Glutamatergic neuron (in vitro differentiated cells): Measurements from ENCODE around the gene DCTN3. TPM values are rescaled to one million over a fixed set of nuclear protein-coding genes. Genes with fewer than 3 reads are reported as not detected.

ENCODE experiments used
- DNase-seq: peaks from one replicate; pipeline ENCODE4 v3.0.0; 2022
- H3K27ac Mint-ChIP-seq: one replicate; pipeline ENCODE4 v1.8.0; 2020; ENCODE audit warnings: mild to moderate bottlenecking, mixed read lengths, inconsistent platforms; ENCODE audit not compliant: unreplicated experiment
- H3K27me3 Mint-ChIP-seq: one replicate; pipeline ENCODE4 v1.8.0; 2020; ENCODE audit warnings: mild to moderate bottlenecking, moderate library complexity, mixed read lengths, inconsistent platforms; ENCODE audit not compliant: unreplicated experiment
- H3K36me3 Mint-ChIP-seq: one replicate; pipeline ENCODE4 v1.8.0; 2020; ENCODE audit warnings: mild to moderate bottlenecking, mixed read lengths, inconsistent platforms; ENCODE audit not compliant: unreplicated experiment
- H3K4me1 Mint-ChIP-seq: one replicate; pipeline ENCODE4 v1.8.0; 2020; ENCODE audit warnings: mild to moderate bottlenecking, low read depth, mixed read lengths, inconsistent platforms; ENCODE audit not compliant: unreplicated experiment
- H3K4me3 Mint-ChIP-seq: one replicate; pipeline ENCODE4 v1.8.0; 2020; ENCODE audit warnings: mild to moderate bottlenecking, mixed read lengths, inconsistent platforms; ENCODE audit not compliant: unreplicated experiment
- H3K9me3 Mint-ChIP-seq: one replicate; pipeline ENCODE4 v1.8.0; 2020; ENCODE audit warnings: mild to moderate bottlenecking, moderate library complexity, mixed read lengths, inconsistent platforms; ENCODE audit not compliant: unreplicated experiment
- total RNA-seq: library from RNA; stranded (reverse); fragmentation: NEBNext Ultra II Directional; extraction: Animal tissue kit (Norgen Biotek cat#: 25700); gene quantifications from one replicate; pipeline ENCODE4 v1.2.1, GENCODE V29; 2021; ENCODE audit not compliant: unreplicated experiment
- TF ChIP-seq, protein P1 (sequence below): fragments of 200-600 bp; sonication (generic); IDR thresholded peaks from one replicate; pipeline ENCODE4 v1.5.0; 2021; ENCODE audit not compliant: partially characterized antibody, unreplicated experiment

The DCTN3 gene
- total RNA-seq, 1 donor from 2014 or later, result 119 TPM

GRCh38 chr9:34587271-34587670 lies 33.0 kb downstream of the DCTN3 start:
- Mint-ChIP-seq H3K27ac (no peak overlapping the region), H3K4me1 (peaks cover 46% of the 10 kb centered on the region), H3K9me3 (peaks cover 25% of the 10 kb centered on the region), H3K4me3 (peak overlapping the region; percentile 93), H3K27me3 (peaks cover 25% of the 10 kb centered on the region), H3K36me3 (peaks cover 9% of the 10 kb centered on the region)
- DNase-seq, result no peak
- TF ChIP-seq, protein P1, sequence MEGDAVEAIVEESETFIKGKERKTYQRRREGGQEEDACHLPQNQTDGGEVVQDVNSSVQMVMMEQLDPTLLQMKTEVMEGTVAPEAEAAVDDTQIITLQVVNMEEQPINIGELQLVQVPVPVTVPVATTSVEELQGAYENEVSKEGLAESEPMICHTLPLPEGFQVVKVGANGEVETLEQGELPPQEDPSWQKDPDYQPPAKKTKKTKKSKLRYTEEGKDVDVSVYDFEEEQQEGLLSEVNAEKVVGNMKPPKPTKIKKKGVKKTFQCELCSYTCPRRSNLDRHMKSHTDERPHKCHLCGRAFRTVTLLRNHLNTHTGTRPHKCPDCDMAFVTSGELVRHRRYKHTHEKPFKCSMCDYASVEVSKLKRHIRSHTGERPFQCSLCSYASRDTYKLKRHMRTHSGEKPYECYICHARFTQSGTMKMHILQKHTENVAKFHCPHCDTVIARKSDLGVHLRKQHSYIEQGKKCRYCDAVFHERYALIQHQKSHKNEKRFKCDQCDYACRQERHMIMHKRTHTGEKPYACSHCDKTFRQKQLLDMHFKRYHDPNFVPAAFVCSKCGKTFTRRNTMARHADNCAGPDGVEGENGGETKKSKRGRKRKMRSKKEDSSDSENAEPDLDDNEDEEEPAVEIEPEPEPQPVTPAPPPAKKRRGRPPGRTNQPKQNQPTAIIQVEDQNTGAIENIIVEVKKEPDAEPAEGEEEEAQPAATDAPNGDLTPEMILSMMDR, result no peak

DNA sequence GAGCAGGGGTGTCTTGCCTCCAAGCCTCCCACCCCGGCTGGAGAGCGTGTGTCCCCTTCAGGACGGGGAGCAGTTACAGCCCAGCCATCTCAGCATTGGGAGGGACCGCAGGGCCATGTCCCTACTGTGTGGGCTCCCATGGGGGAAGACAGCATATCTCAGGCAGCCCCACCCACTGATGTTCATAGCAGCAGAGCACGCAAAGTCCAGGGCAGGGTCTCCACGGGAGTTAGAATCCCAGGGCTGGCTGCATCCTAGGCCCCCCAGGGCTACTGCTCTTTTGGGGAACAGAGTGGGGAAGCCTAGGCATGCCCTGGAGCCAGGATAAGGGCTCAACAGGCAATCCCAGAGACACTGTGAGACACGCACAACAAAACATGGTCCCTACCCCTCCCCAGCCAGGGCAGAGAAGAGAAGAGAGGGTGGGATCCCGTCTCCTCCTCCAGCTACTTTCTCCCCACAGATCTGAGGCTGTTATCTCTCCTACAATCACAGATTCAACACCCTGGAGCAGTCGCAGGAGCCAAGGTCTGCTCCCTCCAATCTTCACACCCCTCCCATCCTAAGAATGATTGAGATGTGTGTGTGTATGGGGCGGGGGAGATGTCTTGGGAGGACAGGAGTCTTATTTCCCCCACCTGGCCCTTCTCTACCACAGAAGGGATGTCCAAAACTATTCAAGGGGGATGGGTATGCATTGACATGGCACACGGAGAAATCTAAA lies 34.2 kb downstream of the DCTN3 start:
- no peak for DNase-seq
- H3K9me3 Mint-ChIP-seq, result peaks cover 23% of the 10 kb centered on the region
- H3K27me3 Mint-ChIP-seq, result peaks cover 23% of the 10 kb centered on the region
- peaks cover 13% of the 10 kb centered on the region for H3K36me3 Mint-ChIP-seq
- H3K4me3 Mint-ChIP-seq, result peak overlapping the region; percentile 93
- H3K4me1 Mint-ChIP-seq, result peaks cover 49% of the 10 kb centered on the region
- H3K27ac Mint-ChIP-seq, result peak overlapping the region; percentile 71
- TF ChIP-seq, protein P1, result no peak

DNA sequence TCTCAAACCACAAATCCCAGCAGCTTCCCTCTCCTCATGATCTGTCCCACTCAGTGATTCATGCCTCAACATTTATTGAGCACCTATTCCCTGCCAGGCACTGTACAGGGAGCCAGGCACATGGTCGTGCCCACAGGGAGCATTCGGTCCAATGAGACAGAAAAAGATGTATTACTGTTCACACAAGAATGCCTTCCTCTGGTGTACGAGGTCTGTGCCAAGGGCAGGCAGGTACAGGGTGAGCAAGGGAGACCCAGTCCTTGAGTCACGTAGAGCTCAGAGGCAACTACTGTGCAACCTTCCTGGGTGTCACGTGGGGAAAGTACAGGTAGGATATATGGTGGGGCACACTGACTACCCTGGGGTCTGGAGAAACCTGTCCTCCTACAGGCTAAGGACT lies 35.3 kb downstream of the DCTN3 start:
- Mint-ChIP-seq H3K4me1 (peaks cover 59% of the 10 kb centered on the region), H3K4me3 (peak overlapping the region; percentile 41), H3K36me3 (peaks cover 13% of the 10 kb centered on the region), H3K9me3 (peaks cover 26% of the 10 kb centered on the region), H3K27ac (no peak overlapping the region), H3K27me3 (peaks cover 25% of the 10 kb centered on the region)
- TF ChIP-seq, protein P1, result no peak
- DNase-seq, result no peak

DNA sequence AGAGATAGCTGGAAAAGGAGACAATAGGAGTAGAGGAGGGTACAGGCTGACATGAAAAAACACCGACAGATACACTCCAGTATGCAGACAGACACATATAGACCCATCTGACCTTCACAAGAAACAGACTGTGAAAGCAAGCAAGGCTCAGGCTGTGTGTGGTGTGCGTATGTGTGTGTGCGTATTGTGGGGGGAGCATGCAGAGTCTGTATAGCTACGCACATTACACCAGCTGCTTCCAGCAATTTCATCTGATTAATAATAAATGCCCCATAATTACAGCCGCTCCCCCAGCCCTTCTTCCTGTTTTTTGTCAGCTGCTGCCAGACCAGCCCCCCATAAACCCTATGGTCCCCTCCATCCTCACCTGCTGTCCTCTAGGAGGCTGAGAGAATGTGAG lies 37.5 kb downstream of the DCTN3 start:
- peaks cover 16% of the 10 kb centered on the region for H3K9me3 Mint-ChIP-seq
- peaks cover 63% of the 10 kb centered on the region for H3K4me1 Mint-ChIP-seq
- DNase-seq, result no peak
- peaks cover 4% of the 10 kb centered on the region for H3K36me3 Mint-ChIP-seq
- TF ChIP-seq, protein P1, result no peak
- peak overlapping the region; percentile 19 for H3K27ac Mint-ChIP-seq
- H3K4me3 Mint-ChIP-seq, result peak overlapping the region; percentile 51
- H3K27me3 Mint-ChIP-seq, result peaks cover 22% of the 10 kb centered on the region

GRCh38 chr9:34581318-34581717 lies 39.0 kb downstream of the DCTN3 start:
- peak overlapping the region; percentile 32 for H3K4me3 Mint-ChIP-seq
- no peak for DNase-seq
- peaks cover 12% of the 10 kb centered on the region for H3K9me3 Mint-ChIP-seq
- TF ChIP-seq, protein P1, result no peak
- H3K36me3 Mint-ChIP-seq, result peaks cover 4% of the 10 kb centered on the region
- H3K27ac Mint-ChIP-seq, result peak overlapping the region; percentile 28
- peaks cover 20% of the 10 kb centered on the region for H3K27me3 Mint-ChIP-seq
- H3K4me1 Mint-ChIP-seq, result peaks cover 64% of the 10 kb centered on the region
